NCI-H2029 (cell line): ENCODE data around the gene DNAAF8.

Experiments used
- DNase-seq: peaks from one replicate; lab custom pipeline; 2025; lab: John Stamatoyannopoulos, UW

The DNAAF8 gene

DNA sequence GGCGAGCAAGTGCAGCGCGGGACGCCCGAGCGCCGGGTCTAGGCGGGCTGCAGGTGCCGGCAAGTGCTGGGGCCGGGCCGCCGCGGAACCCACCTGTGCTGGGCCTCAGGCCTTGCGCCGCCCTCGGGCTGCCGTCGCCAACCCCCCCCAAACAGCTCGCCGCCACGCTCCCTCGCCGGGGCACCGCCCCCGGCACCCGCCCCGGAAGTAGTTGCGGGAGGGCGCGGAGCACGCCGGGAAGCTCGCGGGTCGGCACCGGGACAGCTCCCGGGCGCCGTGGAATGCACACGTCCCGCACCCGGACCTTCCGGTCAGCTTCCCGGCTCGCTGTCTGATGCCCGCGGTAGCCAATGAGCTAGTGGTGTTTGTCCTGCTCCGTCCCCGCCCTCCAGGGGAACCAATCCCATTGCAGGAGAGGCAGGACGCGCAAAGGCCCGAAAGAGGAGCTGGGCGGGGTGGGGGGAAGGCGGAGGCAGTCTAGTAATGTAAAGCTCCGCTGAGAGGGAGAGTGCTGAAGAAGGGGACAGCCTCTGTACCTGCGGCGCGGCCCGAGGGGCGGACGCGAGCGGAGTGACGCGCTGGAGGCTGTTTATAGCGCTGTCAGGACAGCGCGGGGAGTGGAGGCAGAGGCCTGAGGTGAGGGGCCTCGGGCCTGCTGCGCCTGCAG lies at the start of gene DNAAF8, which contains the start of gene ANKS3:
TSS of gene DNAAF8 (plus strand) at position 475 of the 667 bp plus-strand sequence. CDS start 1,978 bp downstream, outside the sequence.
TSS of gene ANKS3 (minus strand) at position 209 of the 667 bp plus-strand sequence. CDS start 4,122 bp downstream, outside the sequence.
- DNase-seq = peak; percentile 91

- DNase-seq = no peak
Measured at GRCh38 chr16:4684763-4685162, 49.6 kb upstream of the DNAAF8 start.

DNA sequence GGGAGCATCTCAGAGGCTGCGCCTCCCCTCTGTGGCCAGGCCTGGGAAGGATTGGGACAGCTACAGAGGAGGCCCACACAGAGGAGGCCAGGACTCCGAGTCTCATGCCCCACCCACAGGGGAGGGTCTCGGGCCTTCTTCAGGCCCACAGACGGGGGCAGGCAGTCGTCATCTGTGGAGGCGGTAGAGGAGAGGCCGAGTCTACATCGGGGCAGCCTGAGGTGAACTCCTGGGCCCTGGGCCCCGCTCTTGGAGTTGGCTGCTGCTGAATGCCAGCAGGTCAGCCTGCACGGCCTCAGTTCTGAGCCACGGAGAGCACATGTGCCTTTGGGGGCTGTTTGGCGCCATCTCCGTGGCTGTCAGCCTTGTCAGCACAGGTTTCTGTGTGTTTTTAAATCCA lies 49.0 kb upstream of the DNAAF8 start:
- DNase-seq = no peak

DNA sequence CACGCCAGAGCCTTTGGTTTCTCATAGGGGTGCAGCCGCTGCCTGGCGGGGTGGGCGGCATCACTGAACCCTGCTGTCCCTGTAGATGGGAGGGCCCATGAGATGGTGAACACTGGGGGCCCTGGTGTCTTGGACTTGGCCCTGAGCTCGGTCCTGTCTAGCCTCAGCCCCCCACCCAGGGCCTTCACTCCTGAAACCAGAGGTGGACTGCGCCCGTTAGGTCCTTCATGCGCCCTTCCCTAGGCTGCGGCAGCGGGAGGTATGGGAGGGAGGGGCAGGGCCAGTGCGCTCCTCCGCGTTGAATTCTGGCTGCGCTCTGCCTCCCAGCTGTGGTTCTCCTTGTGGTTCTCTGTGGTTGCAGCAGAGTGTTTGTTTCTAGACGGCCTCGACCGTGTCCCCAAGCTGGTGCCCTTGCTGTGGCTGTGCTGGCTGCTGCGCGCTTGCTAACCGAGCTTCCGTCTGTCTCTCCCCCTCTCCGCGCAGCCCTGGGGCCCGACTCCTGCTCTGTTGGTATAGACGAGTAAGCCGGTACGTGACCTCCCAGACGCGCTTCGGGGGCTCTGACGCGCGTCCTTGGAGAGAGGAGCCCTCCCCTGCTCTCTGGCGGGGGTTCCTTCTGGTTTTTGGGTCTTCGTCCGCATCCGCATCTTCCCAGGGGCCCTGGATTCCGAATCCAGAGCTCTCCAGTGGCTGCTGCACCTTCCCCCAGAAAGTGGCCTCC lies 48.4 kb upstream of the DNAAF8 start:
- DNase-seq = no peak

- DNase-seq = no peak
Measured at GRCh38 chr16:4686497-4687210, 47.7 kb upstream of the DNAAF8 start.

- DNase-seq = no peak
Measured at GRCh38 chr16:4687416-4687815, 46.9 kb upstream of the DNAAF8 start.

GRCh38 chr16:4687946-4688673 lies 46.2 kb upstream of the DNAAF8 start:
- DNase-seq = no peak

- DNase-seq = no peak
Measured at GRCh38 chr16:4688674-4689045, 45.7 kb upstream of the DNAAF8 start.

DNA sequence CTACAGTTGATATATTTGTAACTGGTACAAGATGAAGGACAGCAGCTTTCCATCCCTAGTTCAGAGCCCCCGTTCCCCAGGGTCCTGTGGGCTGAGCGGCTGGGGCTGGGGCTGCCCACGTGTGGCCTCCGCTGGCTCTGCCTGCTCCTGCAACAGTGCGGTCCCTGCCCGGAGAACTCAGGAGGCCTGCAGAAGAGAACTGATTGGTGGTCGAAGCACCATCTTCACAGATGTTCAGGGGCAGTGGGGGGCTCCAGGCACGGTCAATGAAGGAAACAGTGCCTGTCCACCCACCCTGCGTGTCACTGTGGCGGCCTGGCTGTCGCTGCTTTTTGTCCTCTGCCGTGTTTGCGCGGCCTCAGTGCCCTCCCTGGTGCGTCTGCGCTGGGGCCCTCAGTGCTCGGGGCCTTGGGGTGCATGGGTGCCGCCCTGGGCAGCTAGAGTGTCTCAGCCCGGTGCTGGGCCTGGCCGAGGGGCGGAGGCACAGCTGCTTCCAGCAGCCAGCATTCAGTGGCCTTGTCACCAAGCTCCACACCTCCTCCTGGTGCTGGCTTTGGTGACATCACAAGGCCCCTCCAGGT lies 45.2 kb upstream of the DNAAF8 start:
- DNase-seq = no peak

GRCh38 chr16:4689864-4690704 lies 44.3 kb upstream of the DNAAF8 start:
- no peak for DNase-seq

DNA sequence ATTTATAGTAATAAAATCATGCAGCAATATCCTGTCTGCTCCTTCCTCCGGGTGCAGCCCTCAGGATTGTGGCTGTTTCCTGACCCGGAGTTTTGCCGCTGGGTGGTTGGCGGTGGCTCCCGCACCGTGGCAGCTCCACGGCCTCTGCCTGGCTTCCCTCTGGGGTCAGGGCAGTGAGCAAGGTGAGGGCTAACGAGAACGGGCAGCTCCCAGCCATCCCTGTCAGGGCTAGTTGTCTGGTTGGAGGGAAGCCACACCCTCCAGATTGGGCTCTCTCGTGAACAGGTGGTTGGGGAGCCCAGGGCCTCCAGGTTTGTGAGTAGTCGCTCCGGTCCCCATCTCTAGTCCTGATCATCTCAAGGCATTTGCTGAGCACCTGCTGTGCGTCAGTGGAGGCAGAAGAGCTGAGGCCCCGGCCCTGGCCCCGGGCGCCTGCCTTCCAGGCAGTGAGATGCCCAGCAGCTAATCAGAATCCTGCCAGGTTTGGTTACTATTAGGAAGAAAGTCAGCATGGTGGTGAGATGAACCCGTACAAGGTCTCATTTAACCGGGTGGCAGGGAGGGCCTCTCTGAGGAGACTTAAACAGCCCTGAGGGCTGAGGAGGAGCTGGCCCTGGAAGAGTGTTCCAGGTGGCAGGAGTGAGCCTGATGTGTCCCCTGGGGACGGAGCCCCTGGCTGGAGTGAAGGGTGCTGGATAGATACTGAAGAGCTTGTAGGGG lies 43.2 kb upstream of the DNAAF8 start:
- DNase-seq = no peak

DNA sequence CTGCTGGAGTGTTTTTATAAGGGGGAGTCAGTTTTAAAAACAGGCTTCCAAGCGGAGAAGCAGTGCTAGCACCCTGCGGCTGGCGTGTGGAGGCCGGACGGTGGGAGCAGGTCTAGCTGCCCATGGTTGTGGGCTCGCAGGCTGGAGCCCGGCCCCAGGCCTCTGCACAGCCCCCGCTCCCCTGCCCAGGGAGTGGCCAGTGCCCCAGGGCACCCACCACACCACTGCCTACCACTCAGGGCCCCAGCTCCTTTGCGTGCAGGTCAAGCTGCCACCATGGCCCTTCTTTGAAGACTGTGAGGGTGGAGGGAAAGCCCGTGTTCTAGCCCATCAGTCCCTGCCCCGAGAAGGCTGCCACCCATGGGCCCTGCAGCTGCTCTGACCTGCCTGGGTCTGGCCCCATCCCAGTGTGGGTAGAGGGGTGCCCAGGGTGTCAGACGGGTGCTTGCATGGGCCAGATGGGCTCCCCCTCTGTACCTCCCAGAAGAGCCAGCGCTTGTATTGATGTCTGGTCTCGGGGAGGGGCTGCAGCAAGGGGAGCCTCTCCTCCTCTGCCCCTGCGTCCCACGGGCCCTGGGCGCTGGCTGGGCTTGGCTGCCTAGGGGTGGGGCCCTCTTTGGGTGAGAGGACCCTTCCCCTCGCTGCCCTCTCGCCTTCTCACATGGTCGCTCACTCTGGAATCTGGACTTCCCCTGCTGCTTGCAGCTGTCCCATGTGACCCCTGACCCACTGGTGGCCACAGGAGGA lies 42.5 kb upstream of the DNAAF8 start:
- no peak for DNase-seq

DNA sequence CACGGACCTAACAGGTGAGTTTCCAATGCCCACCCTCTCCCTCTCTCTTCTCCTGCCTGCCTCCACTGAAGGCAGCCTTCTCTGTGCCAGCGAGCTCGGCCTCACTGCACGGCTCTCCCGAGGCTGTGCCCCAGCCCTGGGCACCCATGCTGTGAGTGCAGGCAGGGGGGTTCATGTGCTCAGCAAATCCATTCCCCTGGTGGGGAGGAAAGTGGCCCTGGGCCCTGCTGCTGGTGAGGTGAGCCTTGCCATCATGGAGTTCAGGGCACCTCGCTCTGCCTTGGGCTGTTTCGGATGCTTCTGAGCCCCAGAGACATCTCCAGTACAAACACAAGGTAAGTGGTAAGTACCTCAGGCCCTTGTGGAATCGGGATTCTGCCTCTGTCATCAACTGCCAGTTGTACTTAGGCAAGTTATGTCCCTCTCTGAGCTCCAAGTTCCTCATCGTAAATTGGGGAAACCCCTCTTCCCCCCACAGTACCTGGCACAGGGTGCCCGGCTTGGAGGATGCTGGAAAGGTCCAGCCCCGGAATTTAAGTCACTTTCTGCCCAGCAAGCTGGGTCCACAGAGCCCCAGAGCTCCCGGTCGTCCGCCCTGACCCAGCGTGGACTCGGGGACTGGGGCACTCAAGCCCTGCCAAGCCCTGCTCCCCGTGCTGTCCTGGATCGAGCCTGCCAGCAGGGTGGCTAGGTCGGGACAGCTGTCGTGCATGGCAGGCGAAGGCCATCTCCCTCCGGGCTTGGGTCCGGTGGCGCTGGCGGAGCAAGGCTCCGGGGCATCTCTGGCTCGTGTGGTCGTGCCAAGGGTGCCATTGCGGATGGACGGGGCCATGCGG lies 41.7 kb upstream of the DNAAF8 start:
- no peak for DNase-seq

DNA sequence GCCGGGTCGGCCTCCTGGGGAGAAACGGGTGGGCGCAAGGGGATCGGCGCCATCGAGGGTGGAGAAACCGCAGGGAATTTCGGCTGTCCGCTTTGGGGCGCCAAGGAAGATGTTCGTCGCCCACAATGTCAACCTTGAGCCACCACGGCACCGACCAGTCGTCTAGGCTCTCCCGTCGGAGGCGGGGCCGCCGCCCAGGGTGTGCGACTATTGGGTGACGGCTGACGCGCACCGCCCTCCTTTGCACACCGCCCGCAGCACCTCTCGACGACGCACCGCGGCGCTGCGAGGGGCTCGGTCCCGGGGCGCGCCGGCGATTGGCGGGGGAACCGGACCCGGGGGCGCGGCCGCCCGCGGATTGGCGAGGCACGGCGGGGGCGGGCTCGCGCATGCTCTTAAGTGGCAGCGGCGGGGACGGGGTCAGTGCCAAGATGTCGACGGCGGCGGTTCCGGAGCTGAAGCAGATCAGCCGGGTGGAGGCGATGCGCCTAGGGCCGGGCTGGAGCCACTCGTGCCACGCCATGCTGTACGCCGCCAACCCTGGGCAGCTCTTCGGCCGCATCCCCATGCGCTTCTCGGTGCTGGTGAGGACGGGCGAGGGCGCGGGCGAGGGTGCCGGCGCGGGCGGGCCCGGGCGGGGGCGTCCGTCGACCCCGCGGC lies 40.9 kb upstream of the DNAAF8 start, which contains the start of gene NUDT16L1:
TSS of gene NUDT16L1 (plus strand) at position 267 of the 660 bp plus-strand sequence. CDS start at position 432, 165 bp downstream.
- DNase-seq = peak; percentile 94

GRCh38 chr16:4693956-4694641 lies 40.2 kb upstream of the DNAAF8 start:
- DNase-seq = no peak

DNA sequence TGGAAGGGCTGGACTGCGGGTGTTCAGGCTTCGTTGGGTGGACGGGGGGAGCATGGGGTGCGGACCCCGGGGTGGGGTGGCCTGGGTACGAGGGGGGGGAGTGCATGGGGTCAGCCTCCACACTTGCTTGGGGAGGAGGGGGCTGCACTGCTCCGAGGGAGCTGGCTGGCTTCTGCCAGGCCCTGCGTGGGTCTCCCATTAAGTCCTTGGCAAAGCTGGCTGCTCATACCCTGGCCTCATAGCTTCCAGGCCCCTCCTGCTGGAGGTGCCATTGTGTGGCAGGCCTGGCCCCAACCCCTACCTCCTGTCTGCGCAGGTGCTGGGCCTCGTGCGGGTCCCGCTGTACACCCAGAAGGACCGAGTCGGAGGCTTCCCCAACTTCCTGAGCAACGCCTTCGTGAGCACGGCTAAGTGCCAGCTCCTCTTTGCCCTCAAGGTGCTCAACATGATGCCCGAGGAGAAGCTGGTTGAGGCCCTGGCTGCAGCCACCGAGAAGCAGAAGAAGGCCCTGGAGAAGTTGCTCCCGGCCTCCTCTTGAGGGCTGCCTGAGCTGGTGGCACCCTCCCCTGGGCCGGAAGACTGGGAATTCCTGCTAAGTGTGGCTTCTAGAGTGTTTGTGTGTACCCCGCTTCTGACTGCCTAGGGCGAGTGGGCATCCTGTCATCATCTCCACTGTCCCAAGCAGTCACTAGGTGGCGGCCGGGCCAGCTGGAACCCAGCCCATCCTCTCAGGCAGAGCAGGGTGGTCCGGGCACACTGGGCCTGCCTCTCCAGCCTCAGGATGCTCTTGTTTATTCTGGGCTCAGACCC lies 39.5 kb upstream of the DNAAF8 start:
- no peak for DNase-seq
